Loucy (cell line): ENCODE measurements around the gene EP400.
A peak's percentile ranks its signal among the peaks of the same experiment; 100 is the strongest.

Experiments used
- H2AFZ ChIP-seq: fragments of 200-600 bp; sonication (generic); 2 replicates; pipeline ENCODE4 v1.6.0; 2016; ENCODE audit warnings: antibody characterized with exemption, mild to moderate bottlenecking, low read length, moderate library complexity
- H3F3A ChIP-seq: fragments of 200-600 bp; 2 replicates; pipeline ENCODE4 v1.6.0; 2016; ENCODE audit warnings: antibody characterized with exemption, low read depth, mild to moderate bottlenecking
- H3K27me3 ChIP-seq: fragments of 200-600 bp; sonication (generic); 2 replicates; pipeline ENCODE4 v1.6.1; 2014; ENCODE audit warnings: low read length, mild to moderate bottlenecking; ENCODE audit not compliant: insufficient read depth, poor library complexity, severe bottlenecking
- H3K36me3 ChIP-seq: fragments of 200-600 bp; sonication (generic); 2 replicates; pipeline ENCODE4 v1.6.1; 2016; ENCODE audit warnings: low read length; ENCODE audit not compliant: insufficient read depth
- H3K4me1 ChIP-seq: fragments of 200-600 bp; sonication (generic); 2 replicates; pipeline ENCODE4 v1.5.1; 2014; ENCODE audit warnings: low read length, mild to moderate bottlenecking; ENCODE audit not compliant: insufficient read depth, poor library complexity, severe bottlenecking
- H3K4me2 ChIP-seq: fragments of 200-600 bp; sonication (generic); 2 replicates; pipeline ENCODE4 v1.6.0; 2014; ENCODE audit warnings: antibody characterized with exemption, low read length, low read depth, mild to moderate bottlenecking; ENCODE audit not compliant: poor library complexity, severe bottlenecking
- H3K4me3 ChIP-seq: fragments of 200-600 bp; sonication (generic); 2 replicates; pipeline ENCODE4 v1.5.1; 2014; ENCODE audit warnings: low read length, mild to moderate bottlenecking, mixed read lengths; ENCODE audit not compliant: poor library complexity, severe bottlenecking
- H3K79me2 ChIP-seq: fragments of 200-600 bp; sonication (generic); 2 replicates; pipeline ENCODE4 v1.6.1; 2014; ENCODE audit warnings: low read length; ENCODE audit not compliant: insufficient read depth
- H3K9ac ChIP-seq: fragments of 200-600 bp; sonication (generic); 2 replicates; pipeline ENCODE4 v1.6.0; 2014; ENCODE audit warnings: mild to moderate bottlenecking, low read depth, low read length, moderate library complexity; ENCODE audit not compliant: poor library complexity, severe bottlenecking
- H3K9me2 ChIP-seq: fragments of 200-600 bp; sonication (generic); replicated peaks from 2 replicates; pipeline ENCODE4 v1.6.1; 2016; ENCODE audit warnings: low read depth, low read length, mixed read lengths
- H3K9me3 ChIP-seq: fragments of 200-600 bp; sonication (generic); 2 replicates; pipeline ENCODE4 v1.6.1; 2014; ENCODE audit warnings: mild to moderate bottlenecking, antibody characterized with exemption, low read length, low read depth; ENCODE audit not compliant: insufficient read depth
- H4K20me1 ChIP-seq: fragments of 200-600 bp; sonication (generic); 2 replicates; pipeline ENCODE4 v1.6.0; 2014; ENCODE audit warnings: antibody characterized with exemption, low read length, mild to moderate bottlenecking; ENCODE audit not compliant: insufficient read depth, poor library complexity, severe bottlenecking
- EZH2phosphoT487 ChIP-seq: fragments of 200-600 bp; IDR thresholded peaks from 2 replicates; pipeline ENCODE4 v1.6.1; 2018; ENCODE audit warnings: antibody characterized with exemption, mild to moderate bottlenecking, moderate library complexity, borderline replicate concordance
- TF ChIP-seq, protein P1 (sequence below): fragments of 200-600 bp; sonication (generic); conservative IDR thresholded peaks from 2 replicates; pipeline ENCODE4 v1.5.1; 2014; ENCODE audit warnings: mild to moderate bottlenecking, antibody characterized with exemption, low read length

The EP400 gene

GRCh38 chr12:131963381-131963780 lies 13.6 kb downstream of the EP400 start:
- Histone ChIP-seq H3K27me3 (no peaks in the 10 kb centered on the region), H3K9me2 (no peaks in the 10 kb centered on the region), H3K36me3 (peaks cover 37% of the 10 kb centered on the region; the same call in 1 of the 2 replicates), H4K20me1 (peaks cover 42% of the 10 kb centered on the region), H2AFZ (no peak overlapping the region), H3K4me3 (no peak overlapping the region), H3F3A (no peaks in the 10 kb centered on the region), H3K9me3 (no peaks in the 10 kb centered on the region), H3K4me2 (peak overlapping the region; percentile 30), H3K9ac (no peak overlapping the region), H3K4me1 (peaks cover 29% of the 10 kb centered on the region), H3K79me2 (peaks cover 85% of the 10 kb centered on the region)
- TF ChIP-seq, protein P1, sequence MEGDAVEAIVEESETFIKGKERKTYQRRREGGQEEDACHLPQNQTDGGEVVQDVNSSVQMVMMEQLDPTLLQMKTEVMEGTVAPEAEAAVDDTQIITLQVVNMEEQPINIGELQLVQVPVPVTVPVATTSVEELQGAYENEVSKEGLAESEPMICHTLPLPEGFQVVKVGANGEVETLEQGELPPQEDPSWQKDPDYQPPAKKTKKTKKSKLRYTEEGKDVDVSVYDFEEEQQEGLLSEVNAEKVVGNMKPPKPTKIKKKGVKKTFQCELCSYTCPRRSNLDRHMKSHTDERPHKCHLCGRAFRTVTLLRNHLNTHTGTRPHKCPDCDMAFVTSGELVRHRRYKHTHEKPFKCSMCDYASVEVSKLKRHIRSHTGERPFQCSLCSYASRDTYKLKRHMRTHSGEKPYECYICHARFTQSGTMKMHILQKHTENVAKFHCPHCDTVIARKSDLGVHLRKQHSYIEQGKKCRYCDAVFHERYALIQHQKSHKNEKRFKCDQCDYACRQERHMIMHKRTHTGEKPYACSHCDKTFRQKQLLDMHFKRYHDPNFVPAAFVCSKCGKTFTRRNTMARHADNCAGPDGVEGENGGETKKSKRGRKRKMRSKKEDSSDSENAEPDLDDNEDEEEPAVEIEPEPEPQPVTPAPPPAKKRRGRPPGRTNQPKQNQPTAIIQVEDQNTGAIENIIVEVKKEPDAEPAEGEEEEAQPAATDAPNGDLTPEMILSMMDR, result no peak
- TF ChIP-seq EZH2phosphoT487, result no peak

DNA sequence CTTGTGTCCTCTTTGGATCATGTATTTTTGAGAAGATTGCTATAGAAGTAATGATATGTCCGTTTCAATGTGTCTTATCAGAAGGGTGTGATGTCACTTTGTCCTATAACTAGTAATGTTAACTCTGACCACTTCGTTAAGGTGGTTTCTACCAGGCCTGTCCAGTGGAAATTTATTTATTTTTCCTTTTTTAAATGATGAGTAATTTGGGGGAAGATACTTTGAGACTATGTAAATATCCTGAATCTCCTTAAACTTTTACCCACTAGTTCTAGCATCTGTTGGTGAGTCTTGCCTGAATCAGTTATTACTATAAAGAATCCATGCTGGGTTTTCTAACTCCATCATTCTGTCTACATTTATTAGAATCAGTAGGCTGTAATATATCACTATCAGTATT lies 15.3 kb downstream of the EP400 start:
- Histone ChIP-seq H3K9ac (no peak overlapping the region), H3K79me2 (peaks cover 85% of the 10 kb centered on the region), H3K4me1 (peaks cover 33% of the 10 kb centered on the region), H3K36me3 (peaks cover 35% of the 10 kb centered on the region; the same call in 1 of the 2 replicates), H4K20me1 (peaks cover 34% of the 10 kb centered on the region), H3K9me3 (no peaks in the 10 kb centered on the region), H3K9me2 (no peaks in the 10 kb centered on the region), H3K4me2 (peak overlapping the region; percentile 17), H3K4me3 (no peak overlapping the region), H2AFZ (no peak overlapping the region), H3K27me3 (no peaks in the 10 kb centered on the region), H3F3A (no peaks in the 10 kb centered on the region)
- TF ChIP-seq, protein P1, result no peak
- no peak for TF ChIP-seq EZH2phosphoT487

DNA sequence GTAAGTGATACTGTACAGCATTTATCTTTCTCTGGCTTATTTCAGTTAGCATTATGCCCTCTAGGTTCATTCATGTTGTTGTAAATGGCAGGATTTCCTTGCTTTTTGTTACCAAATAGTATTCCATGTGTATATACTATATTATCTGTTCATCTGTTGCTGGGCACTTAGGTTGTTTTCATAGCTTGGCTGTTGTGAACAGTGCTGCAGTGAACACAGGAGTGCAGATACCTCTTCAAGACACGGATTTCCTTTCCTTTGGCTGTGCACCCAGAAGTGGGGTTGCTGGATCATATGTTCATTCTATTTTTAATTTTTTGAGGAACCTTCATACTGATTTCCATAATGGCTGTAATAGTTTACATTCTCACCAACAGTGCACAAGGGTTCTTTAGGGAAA lies 21.5 kb downstream of the EP400 start:
- Histone ChIP-seq H4K20me1 (peaks cover 31% of the 10 kb centered on the region), H3K4me2 (no peak overlapping the region), H2AFZ (no peak overlapping the region), H3K9me2 (no peaks in the 10 kb centered on the region), H3K27me3 (no peaks in the 10 kb centered on the region), H3K4me1 (peaks cover 9% of the 10 kb centered on the region), H3K36me3 (peaks cover 6% of the 10 kb centered on the region; the same call in 1 of the 2 replicates), H3K9ac (no peak overlapping the region), H3K79me2 (peaks cover 96% of the 10 kb centered on the region), H3F3A (no peaks in the 10 kb centered on the region), H3K9me3 (no peaks in the 10 kb centered on the region), H3K4me3 (no peak overlapping the region)
- no peak for TF ChIP-seq EZH2phosphoT487
- TF ChIP-seq, protein P1, result no peak
